ENCODE data around the gene FHAD1. TPM values are rescaled to one million over a fixed set of nuclear protein-coding genes. Genes with fewer than 3 reads are reported as not detected.

Gene FHAD1
- total and polyA plus RNA-seq, 9 of the 15 experiments (the other 6 are each of a cell fraction or from before 2014, with no cell fraction given), result 0.32 to 2.1 (median 1.5) TPM; not detected in 1

- TF ChIP-seq EHMT2 (IDR thresholded peaks at IDR 0.05) (0 out of 2 replicates have a peak, but pooled peaks have one; percentile 43), ZNF407 (IDR thresholded peaks at IDR 0.05; ENCODE audit: low read depth) (no peak), SP2 (IDR thresholded peaks at IDR 0.05; ENCODE audit: extremely low read depth, low read depth, low read length, poor library complexity, severe bottlenecking) (no peak), MCM5 (IDR thresholded peaks at IDR 0.05; ENCODE audit: low read depth) (no peak), CREB3 (tag; conservative IDR thresholded peaks at IDR 0.05; ENCODE audit: low read depth) (no peak), ZNF644 (tag; IDR thresholded peaks at IDR 0.05; ENCODE audit: low read depth) (peak; percentile 89), SIX5 (IDR thresholded peaks at IDR 0.05; ENCODE audit: borderline replicate concordance in 1 of 2, insufficient read depth in 1 of 2, low read depth in 1 of 2, low read length in 2 of 2) (no peak), MIER1 (IDR thresholded peaks at IDR 0.05; ENCODE audit: low read depth) (no peak), SAFB2 (IDR thresholded peaks at IDR 0.05; ENCODE audit: borderline replicate concordance, low read depth, low read length, severe bottlenecking) (no peak), RBM25 (IDR thresholded peaks at IDR 0.05; ENCODE audit: low read depth, low read length, severe bottlenecking) (no peak), ZBED1 (IDR thresholded peaks at IDR 0.05) (no peak)
- TF ChIP-seq, protein P1, sequence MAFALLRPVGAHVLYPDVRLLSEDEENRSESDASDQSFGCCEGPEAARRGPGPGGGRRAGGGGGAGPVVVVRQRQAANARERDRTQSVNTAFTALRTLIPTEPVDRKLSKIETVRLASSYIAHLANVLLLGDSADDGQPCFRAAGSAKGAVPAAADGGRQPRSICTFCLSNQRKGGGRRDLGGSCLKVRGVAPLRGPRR (CRISPR knock-in tag; IDR thresholded peaks at IDR 0.05), result no peak
- TF ChIP-seq, protein P2, sequence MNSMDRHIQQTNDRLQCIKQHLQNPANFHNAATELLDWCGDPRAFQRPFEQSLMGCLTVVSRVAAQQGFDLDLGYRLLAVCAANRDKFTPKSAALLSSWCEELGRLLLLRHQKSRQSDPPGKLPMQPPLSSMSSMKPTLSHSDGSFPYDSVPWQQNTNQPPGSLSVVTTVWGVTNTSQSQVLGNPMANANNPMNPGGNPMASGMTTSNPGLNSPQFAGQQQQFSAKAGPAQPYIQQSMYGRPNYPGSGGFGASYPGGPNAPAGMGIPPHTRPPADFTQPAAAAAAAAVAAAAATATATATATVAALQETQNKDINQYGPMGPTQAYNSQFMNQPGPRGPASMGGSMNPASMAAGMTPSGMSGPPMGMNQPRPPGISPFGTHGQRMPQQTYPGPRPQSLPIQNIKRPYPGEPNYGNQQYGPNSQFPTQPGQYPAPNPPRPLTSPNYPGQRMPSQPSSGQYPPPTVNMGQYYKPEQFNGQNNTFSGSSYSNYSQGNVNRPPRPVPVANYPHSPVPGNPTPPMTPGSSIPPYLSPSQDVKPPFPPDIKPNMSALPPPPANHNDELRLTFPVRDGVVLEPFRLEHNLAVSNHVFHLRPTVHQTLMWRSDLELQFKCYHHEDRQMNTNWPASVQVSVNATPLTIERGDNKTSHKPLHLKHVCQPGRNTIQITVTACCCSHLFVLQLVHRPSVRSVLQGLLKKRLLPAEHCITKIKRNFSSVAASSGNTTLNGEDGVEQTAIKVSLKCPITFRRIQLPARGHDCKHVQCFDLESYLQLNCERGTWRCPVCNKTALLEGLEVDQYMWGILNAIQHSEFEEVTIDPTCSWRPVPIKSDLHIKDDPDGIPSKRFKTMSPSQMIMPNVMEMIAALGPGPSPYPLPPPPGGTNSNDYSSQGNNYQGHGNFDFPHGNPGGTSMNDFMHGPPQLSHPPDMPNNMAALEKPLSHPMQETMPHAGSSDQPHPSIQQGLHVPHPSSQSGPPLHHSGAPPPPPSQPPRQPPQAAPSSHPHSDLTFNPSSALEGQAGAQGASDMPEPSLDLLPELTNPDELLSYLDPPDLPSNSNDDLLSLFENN (IDR thresholded peaks at IDR 0.05; ENCODE audit: low read depth in 2 of 2, low read length in 2 of 2), result no peak
Measured at GRCh38 chr1:15260418-15261154, 13.6 kb downstream of the FHAD1 start (continued).

Measured in K562 (cell line).